ENCODE results near the gene UACA.
"Not testable (repeated sequence)": the region's sequence is repeated elsewhere in the genome, so short reads cannot be mapped to it uniquely, and the experiment has no call there.

Gene UACA, protein sequence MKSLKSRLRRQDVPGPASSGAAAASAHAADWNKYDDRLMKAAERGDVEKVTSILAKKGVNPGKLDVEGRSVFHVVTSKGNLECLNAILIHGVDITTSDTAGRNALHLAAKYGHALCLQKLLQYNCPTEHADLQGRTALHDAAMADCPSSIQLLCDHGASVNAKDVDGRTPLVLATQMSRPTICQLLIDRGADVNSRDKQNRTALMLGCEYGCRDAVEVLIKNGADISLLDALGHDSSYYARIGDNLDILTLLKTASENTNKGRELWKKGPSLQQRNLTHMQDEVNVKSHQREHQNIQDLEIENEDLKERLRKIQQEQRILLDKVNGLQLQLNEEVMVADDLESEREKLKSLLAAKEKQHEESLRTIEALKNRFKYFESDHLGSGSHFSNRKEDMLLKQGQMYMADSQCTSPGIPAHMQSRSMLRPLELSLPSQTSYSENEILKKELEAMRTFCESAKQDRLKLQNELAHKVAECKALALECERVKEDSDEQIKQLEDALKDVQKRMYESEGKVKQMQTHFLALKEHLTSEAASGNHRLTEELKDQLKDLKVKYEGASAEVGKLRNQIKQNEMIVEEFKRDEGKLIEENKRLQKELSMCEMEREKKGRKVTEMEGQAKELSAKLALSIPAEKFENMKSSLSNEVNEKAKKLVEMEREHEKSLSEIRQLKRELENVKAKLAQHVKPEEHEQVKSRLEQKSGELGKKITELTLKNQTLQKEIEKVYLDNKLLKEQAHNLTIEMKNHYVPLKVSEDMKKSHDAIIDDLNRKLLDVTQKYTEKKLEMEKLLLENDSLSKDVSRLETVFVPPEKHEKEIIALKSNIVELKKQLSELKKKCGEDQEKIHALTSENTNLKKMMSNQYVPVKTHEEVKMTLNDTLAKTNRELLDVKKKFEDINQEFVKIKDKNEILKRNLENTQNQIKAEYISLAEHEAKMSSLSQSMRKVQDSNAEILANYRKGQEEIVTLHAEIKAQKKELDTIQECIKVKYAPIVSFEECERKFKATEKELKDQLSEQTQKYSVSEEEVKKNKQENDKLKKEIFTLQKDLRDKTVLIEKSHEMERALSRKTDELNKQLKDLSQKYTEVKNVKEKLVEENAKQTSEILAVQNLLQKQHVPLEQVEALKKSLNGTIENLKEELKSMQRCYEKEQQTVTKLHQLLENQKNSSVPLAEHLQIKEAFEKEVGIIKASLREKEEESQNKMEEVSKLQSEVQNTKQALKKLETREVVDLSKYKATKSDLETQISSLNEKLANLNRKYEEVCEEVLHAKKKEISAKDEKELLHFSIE (N-terminal part only)

DNA sequence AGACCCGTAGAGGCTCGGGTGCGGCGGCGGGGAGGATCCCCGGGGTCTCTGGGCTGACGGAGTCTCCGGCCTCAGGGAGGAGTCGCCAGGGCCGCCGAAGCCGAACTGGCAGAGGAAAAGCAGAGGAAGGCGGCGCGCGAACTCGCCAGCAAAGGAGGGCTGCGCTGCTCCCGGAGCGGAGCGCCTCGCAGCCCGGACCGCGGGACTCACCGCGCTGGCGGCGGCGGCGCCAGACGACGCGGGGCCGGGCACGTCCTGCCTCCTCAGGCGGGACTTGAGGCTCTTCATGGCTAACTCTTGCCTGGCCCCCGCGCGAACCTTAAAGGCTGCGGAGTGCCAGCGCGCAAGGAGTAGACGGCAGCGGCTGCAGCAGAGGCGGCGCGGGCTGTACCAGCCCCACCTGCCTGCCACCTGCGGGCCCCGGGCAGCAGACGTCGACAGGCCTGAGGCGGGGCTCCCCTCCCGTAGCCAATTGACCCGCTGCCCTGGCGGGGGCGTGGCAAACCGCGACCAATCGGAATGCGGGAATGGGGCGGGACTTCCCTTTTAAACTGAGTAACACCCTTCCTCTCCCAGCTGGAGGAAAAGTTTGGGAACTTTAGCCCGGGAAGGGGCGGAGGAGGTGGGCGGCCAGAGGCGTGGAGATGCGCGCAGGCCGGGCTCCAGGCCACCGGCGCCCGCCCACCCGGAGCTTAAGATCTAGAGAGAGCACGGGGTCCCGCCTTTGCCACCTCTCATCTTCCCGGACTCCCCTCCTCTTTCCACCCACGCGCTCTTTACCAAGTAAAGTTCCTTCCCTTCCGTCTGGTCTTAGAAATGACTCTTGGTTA is at the start of gene UACA:
Gene UACA, minus strand, starts transcription at position 439 of the 830 bp plus-strand sequence. Its CDS starts 151 bp downstream, at position 288.
- peak; percentile 85 for DNase-seq

DNA sequence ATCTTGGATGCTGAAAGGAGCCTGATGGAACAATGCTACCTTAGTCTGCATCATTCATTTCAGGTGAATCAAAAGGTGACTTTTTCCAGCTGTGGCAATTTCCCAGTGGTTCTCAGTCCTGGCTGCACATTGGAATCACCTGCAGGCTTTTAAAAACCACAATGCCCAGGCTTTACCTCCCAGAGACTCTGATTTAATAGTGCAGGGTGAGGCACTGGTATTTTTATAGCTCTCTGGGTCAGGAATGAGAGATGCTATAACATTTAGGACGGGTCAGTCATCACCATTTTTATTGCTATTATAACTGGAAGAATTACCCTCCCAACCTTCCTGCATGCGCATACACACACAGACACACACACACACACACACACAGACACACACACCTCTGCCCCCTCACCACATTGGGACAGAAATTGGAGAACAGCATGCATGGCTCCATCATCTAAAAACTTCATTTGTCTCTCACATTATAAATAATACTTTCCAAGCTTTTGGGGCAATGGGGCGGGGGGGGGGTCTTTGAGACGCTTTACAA is 49.5 kb upstream of the UACA start:
- DNase-seq: no peak

DNA sequence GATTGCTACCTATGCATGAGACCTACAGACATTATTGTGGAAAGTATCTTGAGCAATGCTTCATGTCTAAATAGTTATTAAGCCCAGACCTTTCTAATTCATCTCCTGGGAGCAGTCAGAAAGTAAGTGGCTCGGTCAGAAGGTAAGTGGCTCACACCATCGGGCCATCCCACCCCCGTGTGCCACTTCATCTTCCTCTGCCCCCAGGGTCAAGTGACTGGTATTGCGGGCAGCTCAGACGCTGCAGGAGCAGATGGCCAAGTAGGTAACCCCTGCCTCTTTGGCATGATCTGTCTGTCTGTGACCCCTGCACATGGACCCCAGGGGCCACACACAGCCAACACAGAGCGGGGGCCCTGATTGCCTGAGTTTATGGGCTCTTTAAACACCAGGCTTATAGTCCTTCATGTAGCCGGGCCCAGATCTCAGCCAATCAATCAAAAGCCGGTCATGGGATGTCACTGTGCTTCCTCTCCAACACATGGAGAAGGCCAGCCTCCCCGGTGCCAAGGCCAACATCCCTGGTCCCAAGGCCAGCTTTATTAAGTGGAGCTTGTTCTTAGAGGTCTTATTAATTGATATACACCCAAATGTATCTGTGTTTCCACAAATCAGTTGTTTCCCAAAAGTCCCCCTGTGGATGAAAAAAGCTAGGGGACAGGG is 47.7 kb upstream of the UACA start:
- no peak for DNase-seq

DNA sequence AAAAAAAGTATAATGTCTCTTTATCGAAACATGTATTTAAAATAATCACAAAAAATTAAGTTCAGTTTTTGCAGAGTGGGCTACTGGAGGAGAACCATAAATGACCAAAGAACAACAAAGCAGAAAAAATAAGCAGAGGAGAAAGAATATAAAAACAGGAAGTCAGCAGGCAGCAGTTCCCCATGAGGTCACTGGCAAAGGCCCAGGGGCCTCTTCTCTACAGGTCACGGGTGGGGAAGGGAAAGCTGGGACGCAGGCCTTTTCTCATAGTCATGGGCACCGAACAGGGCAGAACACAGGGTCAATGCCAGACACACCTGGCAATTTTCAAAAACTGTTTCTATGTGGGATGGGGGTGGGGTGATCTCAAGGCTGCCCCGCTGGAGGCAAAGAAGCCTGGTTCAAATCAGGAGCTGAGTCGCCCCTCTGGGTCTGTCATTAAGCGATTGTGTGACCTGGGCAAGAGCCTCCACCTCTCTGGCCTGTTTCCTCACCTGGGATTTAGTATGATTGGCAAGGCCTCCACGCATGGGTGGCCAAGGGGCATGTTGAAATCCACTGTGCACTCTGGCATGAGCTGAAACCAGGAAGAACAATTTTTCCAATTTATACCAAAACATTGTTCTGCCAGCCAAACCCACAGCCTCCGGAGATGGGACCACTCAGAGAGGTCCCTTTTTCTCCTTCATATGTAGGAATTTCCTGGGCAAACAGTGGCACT is 43.8 kb upstream of the UACA start:
- no peak for DNase-seq

DNA sequence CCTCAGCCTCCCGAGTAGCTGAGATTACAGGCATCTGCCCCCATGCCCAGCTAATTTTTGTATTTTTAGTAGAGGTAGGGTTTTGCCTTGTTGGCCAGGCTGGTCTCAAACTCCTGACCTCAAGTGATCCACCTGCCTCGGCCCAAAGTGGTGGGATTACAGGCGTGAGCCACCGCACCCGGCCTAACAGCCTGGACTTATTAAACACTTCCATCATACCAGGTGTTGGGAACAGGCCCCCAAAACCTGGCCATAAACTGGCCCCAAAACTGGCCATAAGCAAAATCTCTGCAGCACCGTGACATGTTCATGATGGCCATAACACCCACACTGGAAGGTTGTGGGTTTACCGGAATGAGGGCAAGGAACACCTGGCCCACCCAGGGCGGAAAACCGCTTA is 41.0 kb upstream of the UACA start:
- DNase-seq: not testable (repeated sequence)

DNA sequence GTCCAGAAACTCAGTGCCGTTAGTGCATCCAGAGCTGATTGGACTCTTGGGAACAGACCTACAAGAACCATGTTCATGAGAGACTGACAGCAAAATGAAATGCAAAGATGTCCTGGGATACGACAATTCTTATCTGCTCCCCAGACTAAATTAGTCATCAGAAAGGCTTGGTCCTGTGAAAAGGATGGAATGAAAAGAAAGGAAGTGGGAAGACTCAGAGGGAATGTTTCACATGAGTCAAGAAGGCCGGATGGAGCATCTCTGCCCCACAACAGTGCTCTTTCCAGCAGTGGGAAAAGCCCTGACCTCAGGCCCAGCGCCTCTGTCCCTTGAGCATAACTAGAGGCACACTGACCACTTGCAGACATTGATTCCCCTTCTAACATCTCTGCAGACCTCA is 39.3 kb upstream of the UACA start:
- DNase-seq: no peak

DNA sequence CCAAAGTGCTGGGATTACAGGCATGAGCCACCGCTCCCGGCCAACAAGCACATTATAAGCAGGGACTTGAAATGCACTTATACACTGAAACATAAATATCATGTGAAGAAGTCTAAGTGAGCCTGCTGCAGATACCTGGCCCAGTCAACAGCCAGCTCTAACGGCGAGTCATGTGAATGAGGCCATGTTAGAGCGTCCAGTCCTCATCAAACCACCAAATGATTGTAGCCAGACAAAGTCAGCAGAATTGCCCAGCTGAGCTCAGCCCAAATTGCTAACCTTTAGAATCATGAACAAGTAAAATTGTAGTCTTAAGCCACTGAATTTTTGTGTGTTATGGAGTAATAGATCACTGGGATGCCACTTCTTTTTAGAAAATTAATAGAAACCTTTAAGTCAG is 37.8 kb upstream of the UACA start:
- no peak for DNase-seq

DNA sequence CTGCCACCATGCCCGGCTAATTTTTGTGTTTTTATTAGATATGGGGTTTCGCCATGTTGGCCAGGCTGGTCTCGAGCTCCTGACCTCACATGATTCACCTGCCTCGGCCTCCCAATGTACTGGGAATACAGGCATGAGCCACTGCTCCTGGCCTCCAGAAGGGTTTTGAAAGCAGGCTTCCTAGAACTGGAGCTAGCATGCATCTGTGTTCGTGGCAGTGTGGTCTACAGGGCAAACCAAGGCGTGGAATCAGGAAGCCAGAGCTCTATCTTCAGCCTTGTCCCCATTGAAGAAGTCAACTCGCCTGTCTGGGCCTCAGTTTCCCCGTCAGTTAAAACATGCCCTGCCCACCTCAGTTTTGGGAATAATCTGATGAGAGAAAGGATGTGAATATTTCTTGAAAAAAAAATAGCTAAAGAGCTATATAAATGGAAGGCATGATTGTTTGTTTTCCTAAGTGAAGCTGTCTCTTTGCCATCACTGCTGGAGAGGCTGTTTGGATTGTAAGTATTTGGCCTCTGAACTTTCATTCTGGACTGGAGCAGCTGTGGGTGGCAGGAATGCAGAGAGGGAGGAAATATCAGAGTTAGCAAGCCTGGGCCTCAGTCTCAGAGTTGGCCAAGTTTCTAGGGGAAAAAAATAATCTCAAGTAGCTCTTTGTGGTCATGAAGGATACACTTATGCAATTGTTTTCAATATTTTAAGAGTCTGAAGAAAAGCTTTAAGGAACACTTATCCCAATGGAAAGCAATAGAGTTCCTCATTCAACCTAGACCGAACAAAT is 36.5 kb upstream of the UACA start:
- no peak for DNase-seq

DNA sequence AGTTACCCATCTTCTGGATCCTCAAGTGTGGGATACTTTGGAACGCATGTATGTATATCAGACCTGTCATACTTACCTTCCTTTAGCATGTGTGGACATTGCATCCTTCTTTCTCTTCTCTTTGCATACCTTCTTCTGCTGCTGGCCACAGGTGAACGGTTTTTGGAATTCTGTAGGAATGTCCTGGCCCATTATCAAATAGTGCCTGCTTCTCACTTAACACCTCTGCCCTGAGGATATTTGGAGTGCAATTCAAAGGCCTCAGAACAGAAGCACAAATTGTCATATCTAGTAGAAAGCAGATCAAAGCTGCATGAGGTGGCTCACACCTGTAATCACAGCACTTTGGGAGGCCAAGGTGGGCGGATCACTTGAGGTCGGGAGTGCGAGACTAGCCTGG is 34.1 kb upstream of the UACA start:
- DNase-seq: no peak

DNA sequence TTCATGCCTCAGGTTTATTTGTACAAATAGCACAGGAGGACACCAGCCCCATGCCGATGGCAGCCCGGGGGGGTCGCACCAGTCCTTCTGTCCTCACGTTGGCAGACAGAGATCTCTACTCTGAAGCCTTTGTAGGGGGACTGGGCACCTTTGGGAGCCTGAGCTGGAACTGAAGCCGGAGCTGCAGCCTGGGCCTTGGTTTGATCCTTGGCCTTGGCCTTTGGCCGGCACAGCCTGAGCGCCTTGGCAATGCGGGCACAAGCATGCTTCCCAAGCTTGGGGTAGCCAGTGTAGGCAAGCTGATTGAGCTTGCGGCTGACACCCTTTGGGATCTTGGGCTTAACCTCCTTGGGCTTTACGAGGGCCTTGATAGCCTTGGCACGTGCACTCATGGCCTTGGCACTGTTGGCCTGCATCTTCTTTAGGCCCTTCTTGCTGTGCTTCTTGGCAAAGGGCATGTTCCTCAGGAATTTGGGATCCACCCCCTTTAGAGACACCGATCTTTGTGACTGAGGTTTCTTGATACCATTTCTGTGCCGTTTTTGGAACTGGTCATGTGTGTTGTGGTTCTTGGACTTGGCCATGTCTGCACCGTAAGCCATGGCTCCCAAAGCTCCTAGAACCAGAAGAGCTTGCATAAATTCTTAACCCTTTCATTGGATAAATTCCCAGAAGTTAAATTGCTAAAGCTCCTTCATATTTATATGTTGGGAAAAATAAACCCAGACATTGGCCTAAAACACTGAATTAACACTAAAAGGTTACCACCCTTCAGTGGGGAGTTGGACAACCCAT is 33.4 kb upstream of the UACA start:
- no peak for DNase-seq

DNA sequence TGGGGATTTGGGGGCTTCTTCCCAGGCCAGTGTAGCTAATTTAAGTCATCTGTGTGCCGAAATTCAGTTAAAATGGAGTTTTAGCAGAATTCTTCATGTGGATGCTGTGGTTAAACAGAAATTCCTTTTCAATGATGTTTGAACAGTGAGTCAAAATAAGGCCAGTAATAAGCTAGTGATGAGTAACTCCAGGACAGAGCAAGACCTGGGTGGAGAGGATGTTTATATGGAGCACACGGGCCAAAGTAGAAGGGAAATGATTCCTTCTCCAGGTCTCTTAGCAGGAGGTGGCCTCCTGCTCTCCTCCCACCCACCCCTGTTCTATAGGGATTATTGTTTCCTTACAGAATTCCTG is 31.9 kb upstream of the UACA start:
- no peak for DNase-seq

DNA sequence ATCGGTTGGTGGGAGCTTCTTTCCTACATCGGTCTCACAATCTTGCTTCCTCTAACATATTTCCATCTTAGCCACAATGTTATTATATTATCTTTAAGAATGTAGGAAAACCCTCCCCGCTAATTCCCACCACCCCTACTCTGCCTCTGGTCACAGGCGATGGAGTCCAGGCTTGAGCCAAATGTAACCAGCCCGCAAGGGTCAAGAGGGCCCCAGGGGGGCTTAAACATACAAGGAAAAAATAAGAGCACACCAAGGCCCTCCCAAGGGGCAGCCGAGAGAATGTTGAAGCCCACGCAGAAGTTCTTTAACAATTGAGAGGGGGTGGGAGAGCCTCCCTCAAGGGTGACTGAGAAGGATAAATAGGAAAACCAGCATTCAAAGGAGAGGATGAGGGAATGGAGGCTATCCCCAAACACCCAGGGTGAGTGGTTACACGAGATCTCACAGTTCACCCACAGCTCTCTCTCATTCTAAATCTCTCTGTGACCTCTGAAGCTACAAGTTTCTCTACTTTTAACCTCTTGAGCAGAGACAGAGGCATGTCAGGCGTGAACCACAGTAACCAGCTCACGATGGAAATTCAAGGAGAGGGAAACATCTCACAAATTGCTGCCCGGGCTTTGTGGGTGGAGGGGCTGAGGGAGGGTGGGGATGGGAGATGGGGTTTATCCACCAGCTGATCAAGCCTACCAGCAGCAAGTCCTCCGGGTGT is 31.4 kb upstream of the UACA start:
- DNase-seq: no peak

DNA sequence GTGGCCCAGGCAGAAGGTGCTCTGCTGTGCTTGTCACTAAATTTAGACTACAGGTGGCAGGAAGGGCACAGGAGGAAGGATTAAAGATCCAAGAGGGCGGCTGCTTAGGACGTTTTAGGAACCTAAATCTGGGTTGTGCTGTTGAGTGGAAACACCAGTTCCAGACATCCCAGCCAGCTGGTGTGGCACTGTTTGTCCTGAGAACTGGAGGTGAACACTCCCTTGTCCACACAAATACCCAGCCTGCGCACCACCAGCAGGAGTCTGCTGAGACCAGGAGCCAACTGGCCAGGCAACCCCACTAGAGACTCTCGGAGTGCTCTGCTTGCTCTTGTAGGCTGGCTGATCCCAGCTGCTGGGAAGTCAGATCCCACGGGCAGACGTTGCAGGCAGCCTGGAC is 30.3 kb upstream of the UACA start:
- no peak for DNase-seq

DNA sequence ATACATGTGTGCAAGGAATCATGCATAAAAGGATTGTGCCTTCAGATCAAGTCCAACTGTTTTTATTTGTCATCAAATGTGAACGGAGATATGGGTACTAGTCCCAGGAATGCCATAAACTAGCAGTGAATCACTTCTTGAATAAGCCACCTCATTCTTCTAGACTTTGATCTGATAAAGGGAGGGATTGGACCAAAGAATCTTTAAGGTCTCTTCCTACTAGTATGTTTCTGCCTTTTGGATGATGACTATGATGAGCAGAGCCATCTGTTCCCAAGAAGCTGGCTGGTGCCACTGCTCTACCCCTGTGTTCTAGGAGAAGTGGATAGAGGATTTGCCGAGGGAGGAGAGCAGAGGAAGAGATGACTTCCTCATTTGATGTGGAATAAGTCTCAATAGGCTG is 28.8 kb upstream of the UACA start:
- DNase-seq: no peak

DNA sequence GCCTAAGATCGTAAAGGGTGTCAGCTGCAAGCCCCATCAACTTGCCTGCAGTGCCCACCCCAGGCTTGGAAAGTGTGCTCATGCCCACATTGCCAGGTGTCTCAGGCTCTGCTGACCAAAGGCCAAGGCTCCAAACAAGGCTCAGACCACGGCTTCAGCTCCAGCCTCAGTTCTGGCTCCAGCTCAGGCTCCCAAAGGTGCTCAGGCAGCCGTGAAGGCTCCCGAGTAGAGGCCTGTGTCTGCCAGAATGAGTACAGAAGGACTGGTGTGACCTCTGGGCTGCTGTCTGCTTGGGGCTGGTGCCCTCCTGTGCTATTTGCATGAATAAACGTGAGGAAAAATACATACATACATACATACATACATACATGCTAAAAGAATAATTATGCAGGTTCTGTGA is 27.9 kb upstream of the UACA start:
- DNase-seq: no peak

DNA sequence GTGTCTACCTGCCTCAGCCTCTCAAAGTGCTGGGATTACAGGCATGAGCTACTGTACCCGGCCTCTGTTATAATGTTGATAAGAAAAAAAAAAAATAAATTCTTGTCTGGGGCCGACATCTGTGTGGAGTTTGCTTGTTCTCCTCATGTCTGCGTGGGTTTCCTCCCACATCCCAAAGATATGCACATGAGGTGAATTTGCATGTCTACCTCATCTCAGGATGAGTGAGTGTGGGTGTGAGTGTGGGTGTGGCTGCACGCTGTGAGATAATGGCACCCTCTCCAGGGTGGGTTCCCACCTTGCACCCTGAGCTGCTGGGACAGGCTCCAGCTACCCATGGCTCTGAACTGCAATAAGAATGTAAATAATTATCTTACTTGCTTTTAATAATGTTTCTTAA is 25.9 kb upstream of the UACA start:
- DNase-seq: no peak

DNA sequence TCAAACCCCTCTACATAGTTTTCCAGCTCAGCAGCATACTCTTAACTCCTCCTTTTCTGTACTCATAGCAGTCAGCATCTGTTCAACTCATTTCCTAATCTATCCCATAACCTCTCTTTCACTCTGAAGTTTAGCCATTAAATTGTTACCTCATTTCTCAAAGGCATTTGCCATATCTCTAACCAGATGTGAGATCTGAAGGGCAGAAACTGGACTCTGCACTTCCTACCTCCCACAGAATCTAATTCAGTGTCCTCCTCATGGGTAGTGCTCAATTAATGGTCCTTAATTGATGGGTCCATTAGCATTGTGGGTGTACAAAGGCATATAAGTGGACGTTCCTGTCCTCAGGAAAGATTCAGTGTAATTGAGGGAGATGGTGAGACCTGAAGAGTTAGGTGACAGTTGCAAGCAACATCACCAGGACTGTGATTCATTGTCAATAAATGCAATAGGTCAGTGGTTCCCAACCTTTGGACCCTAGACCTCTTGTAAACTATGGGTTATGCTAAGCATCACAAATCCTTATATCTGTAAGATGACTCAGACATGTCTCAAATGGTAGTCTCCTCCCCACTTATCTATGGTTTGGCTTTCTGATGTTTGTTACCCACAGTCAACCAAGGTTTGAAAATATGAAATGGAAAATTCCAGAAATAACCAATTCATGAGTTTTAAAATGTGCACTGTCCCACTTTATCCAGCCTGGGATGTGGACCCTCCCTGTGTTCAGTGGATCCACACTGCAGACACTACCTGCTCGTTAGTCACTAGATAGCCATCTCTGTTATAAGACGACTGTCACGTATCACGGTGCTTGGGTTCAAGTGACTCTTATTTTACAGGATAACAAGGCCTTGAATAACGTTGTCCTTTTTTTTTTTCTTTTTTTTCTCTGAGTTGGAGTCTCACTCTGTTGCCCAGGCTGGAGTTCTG is 25.0 kb upstream of the UACA start:
- DNase-seq: no peak
